Prostate gland (tissue), 2 donors: ENCODE measurements around the gene NEK4.
"Not testable (repeated sequence)": the region's sequence is repeated elsewhere in the genome, so short reads cannot be mapped to it uniquely, and the experiment has no call there.

Experiments used
- CTCF ChIP-seq, 4 experiments: fragments of 200-600 bp in 2 of 4; fragments of 450-650 bp in 2 of 4; sonication (generic) in 2 of 4; IDR thresholded peaks; 1 replicate in 3 of 4; 2 replicates in 1 of 4; pipeline ENCODE4 v1.5.1; 2016 to 2019; ENCODE audit warnings: antibody characterized with exemption in 4 of 4, mild to moderate bottlenecking in 2 of 4, moderate library complexity in 2 of 4
- POLR2A ChIP-seq: fragments of 450-650 bp; IDR thresholded peaks from one replicate; pipeline ENCODE4 v1.6.1; 2016; ENCODE audit warnings: antibody characterized with exemption, mild to moderate bottlenecking
- POLR2AphosphoS5 ChIP-seq: sonication (generic); formaldehyde crosslinking; IDR thresholded peaks from one replicate; pipeline ENCODE4 v1.6.1; 2017; ENCODE audit warnings: antibody characterized with exemption

GRCh38 chr3:52776486-52776885, 5.7 kb upstream of the NEK4 start:
- not testable (repeated sequence) for TF ChIP-seq CTCF (IDR thresholded peaks at IDR 0.05); POLR2A; POLR2AphosphoS5
